Stimulated activated CD4-positive, alpha-beta T cell treated with anti-CD3 and anti-CD28 coated beads, Interleukin-2, amount 100 ng/mL, for 24 hours (primary cell): ENCODE results near the gene USP46.

ENCODE experiments used
- DNase-seq, 2 donors: peaks; one replicate each; pipeline ENCODE4 v3.0.0-alpha.2; 2020

Gene USP46

DNA sequence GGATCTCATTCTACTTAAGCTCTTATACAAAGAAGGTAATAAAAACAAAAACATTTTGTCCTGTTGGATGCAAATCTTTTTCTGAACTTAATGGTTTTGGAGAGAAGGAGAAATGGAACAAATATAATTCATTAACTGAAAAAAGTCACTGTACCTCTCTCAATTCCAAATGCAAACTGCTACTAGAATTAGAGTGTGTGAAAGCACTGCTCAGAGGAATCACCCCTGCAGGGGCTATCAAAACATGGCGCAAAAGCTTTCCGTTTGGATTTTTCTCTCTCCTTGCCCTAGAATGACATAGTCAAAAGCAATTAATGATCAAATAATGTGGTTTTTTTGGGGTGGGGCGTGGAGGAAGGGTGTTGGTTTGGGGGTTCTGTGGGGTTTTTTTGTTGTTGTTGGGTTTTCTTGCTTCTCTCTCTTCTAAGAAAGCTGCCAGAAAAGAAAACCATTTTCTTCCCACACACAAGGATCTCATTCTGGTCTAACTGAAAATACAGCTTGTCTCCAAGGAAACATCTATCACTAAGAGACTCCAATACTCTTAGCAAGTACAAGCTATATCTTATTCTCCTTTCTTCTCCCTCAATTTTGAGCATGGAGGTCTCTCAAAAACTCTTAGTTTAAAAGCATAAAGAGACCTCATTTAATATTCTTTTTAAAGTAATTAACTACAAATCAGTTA, 41.6 kb downstream of the USP46 start:
- DNase-seq: no peak

DNA sequence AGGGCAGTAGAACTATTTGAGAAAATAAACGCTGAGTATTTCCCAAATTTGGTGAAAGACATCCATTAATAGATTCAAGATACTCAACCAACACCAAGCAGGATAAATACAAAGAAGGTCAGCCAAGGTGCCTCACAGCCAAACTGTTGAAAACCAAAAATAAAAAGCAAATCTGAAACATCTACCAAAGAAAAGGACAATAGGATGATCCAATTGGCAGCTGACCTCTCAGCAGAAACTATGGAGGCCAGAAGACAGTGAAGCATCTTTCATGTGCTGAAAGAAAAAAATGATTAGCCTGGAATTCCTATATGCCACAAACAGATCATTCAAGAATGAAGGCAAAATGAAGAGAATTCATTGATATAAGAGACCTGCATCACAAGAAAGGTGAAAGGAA, 44.9 kb downstream of the USP46 start:
- DNase-seq: no peak

DNA sequence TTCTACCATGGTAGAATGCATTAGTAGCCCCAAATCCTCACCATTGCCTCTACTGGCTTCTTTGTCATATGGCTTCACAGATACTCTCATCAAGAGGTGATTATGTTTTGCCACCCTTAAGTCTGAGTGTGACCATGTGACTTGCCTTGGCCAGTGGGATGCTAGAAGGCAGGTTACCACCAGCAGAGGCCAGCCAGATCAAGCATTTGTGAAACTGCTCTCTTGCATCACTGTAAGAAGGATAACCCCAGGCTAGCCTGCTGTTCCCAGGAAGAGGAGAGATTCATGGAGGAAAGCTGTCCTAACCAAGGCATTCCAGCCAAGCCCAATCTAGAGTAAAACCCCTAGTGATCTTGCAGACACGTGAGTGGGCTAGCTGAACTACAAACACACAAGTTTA, 46.8 kb downstream of the USP46 start:
- DNase-seq: no peak

DNA sequence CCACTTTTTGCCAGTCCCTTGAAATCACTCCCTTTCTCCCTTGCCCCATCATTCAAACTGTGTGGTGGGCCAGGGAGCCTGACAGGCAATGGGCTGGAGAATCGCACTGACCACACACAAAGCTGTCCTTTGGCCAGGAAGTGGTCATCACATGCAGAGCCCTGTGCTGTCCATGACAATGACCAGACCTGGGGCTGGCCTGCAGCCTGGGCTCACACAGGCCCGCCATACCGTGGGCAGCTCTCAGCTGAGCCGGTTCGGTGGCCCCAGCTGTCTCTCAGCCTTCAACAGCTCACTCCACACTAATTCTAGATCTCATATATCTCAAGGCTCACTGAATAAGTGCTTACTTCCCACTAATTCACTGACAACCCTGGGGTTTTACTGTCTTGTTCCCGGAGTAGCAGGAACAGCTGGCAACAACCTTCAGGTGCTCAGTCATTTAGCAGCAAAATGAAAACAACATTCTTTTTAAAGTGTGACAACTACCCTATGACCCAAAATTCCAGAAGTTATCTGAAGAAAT, 48.0 kb downstream of the USP46 start:
- no peak for DNase-seq

DNA sequence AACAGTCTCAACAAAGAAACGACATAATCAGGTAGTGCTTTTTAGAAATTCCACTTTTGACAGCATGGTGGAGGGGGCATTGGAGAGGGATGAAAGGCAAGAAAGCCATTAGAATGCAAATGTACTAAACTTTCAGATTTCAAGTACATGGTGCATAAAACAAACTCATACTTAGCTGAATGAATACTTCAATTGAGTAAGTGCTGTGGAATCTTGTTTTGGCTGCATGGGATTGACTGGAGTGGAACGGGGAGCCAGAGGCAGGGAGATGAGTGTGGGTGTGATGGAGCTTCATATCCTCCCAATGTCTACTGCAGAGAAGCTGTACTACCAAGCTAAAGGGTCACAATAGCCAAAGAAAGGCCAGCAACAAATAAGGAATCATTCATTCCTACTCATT, 52.4 kb downstream of the USP46 start:
- DNase-seq: no peak

DNA sequence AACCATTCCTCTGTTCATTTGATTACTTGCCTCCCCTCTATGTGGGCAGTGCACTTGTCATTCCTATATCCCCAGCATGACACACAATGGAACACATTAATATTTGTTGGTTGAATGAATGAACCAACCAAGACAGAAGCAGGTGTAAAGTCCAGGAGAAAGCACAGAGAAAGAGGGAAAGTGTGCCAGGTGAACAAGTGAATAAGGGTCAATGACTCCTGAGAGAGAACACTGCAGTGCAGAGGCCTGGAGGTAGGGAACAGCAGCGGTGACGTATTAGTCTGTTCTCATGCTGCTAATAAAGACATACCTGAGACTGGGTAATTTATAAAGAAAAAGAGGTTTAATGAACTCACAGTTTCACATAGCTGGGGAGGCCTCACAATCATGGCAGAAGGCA, 53.1 kb downstream of the USP46 start:
- no peak for DNase-seq

DNA sequence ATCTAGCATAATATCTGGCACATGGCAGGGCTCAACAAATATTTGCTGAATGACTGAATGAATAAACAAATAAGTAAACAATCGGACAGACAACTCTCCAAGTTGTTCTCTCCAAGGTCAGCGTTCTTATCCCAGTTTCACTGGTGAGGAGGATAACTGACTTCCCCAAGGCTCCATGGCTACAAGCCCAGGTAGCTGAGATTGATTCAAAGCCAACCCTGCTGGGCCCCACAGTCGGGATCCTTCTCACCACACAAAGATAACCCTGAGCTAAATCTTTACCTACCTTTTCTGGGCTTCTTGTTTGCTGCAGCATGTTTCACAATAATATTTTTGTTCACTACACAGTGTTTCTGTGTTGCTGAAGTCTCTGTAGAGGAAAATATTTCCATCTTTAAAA, 54.9 kb downstream of the USP46 start:
- no peak for DNase-seq

DNA sequence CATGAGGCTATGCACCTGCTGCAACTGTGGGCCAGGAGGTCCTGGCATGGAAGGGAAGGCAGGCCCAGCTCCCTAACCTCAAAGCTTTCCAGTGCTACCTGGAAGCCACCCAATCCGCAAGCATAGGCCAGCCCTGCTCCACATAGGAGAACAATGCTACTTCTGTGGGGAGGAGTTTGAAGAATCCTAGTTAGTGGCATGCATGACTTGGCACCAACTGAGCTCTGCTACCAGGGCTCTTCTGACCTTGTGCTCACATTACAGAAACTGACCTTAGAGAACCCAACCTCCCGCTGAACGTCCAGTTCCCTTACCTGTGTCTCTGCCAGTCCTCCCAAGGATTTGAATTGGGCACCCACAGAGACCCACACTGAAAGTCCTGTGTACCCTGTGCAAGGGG, 58.8 kb downstream of the USP46 start:
- DNase-seq: no peak

DNA sequence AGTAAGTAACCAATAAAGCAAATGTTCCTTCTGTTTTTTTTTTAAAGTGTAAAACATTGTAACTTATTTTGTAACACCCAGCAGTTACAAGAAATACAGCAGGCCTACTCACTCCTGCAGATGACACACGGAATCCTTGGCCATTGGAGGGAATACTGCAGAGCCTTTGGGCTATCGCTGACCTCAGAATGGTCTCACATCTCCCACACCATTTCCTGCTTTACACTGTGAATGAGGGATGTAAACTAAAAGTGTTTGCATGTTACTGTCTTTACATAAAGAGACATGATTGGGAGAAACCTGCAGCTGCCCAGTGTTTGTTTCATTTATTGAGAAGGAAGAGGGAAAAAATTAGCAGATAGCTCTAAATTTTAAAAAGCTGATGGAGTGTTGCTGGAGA, 64.1 kb downstream of the USP46 start:
- no peak for DNase-seq

DNA sequence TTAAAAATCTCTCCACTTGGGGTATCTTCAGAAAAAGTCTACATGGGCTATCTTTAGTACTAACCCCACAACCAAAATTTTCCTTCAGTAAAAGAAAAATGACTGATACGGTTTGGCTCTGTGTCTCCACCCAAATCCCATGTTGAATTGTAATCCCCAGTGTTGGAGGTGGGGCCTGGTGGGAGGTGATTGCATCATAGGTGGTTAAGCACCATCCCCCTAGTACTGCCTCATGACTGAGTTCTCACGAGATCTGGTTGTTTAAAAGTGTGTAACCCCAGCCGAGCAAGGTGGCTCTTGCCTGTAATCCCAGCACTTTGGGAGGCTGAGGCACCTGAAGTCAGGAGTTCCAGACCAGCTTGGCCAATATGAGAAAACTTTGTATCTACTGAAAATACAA, 66.8 kb downstream of the USP46 start:
- no peak for DNase-seq

DNA sequence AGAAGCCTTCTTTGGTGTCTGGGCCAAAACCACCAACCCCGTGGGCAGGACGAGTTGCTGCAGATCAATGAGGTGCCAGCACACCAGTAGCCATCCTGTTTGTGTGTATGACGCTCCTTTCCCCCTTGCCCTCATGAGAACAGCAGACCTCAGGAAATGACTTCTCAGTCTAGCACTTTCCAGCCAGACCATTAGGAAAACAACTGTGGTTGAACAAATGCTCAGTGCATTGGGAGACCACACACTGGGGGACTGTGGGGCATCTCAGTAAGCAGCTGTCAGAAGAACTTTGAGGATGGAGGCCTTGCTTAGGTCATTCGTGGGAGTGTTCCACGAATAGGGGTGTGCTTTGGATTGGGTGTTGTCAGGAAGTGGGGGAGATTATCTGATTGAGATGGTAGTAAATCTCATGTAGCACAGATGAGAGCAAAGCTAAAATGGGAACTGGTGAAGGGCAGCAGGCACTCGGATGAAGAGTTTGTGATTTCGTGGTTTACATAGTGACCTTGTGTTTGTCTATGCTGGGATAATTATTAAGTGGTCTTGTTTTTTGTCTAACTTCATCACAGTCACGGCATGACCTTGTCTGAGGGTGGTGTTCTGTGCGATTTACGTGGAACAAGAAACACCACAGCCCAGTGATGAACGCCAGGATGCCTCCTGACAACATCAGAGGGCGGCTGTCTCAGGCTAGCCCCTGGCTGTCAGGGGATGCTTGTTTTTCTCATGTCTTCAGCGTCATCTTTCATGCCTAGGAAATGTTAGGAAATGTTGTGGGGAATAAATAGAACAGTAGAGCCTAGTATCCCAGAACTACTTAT, 70.1 kb downstream of the USP46 start:
- peak; percentile 5 to 23 for DNase-seq

DNA sequence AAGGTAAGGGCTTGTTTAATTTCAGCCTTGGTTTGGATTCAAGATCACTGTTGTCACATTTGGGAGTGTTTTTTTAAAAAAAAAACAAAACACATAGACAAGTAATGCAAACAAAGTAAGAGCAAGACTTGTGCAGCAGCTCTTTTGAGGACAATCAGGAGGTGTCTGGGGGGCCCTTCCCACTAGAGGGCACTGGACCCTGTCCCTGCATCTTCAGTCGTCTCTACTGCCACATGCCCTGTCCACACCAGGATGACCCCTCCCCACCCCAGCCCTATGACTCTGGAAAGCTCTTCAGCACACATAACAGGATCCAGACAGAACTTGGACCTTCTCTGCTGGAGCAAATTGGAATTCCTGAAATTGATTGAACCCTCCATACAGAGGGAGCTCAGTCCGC, 71.0 kb downstream of the USP46 start:
- peak; percentile 19 to 33 for DNase-seq

DNA sequence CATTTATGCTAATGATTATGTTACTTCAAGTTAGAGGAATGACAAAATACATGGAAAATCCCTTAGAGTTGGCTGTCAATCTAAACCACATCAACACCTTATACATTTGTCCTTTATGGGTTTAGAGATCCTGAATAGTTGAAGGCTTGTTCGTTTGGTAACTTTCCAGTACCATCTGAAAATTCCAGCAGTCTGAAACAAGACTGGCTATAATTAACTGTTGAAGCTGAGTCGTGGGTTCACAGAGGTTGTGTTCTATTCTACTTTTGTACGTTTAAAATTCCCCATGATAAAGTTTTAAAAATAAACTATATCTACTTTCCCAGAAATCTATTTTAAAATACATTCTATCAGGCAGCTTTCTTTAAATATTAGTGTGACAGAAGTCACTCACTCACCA, 73.0 kb downstream of the USP46 start:
- no peak for DNase-seq

DNA sequence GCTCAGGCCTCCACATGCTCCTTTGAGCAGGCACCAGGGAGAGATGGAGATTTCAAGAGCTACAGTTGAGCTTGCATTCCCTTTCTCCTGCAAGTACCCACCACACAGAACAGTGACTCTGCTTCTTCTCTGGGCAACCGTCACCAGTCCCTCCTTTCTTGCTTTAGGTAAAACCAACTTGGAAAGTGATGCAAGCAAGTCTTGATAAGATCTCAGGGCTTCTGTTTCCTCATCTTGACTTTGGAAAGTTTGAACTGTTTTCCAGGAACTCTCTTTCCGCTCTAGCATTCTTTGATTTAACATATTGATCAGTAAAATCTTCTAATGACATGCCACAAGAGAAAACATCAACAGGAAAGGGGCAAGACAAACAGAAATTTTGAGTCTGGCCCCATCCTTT, 73.7 kb downstream of the USP46 start:
- DNase-seq: no peak

DNA sequence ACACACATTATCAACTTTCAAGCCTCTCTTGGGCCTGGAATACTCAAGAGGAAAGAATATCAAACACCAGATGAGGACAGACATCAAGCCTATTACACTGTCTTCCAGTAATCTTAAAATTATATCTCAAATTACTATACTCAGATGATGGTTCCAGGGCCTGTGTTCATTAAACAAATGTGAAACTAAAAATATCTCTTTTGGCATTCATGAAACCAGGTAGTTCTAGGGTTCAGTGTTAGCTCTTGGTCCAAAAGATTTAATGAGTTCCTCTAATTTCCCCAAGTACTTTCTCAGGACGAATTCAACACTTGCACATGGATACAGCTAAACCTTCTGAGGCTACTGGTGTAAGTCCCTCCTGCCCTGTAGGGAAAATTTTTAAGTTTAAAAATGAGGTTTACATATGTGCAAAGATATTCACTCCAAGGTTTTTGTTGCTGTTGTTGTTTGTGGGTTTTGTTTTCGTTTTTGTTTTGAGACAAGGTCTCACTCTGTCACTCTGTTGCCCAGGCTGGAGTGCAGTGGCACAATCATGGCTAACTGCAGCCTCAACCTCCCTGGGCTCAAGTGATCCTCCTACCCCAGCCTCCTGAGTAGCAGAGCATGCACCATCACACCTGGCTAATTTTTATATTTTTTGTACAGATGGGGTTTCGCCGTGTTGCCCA, 79.4 kb downstream of the USP46 start:
- DNase-seq: no peak

DNA sequence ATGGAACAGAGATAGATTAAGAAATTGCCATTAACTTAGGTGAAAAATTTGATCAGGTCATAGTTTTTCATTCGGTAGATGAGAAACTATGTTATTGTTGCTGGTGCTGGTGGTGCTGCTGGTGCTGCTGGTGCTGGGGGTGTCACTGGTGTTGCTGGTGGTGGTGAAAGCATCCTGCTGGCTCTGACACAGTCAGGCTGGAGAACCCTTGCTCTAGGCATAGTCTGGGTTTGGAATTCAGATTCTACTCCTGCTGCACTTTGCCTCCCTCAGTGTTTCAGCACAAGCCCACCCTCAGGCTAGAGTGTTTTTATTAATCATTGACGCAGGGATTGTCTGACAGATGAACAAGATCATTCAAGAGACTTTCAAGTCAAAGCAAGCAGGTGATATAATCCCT, 80.2 kb downstream of the USP46 start:
- DNase-seq: no peak

DNA sequence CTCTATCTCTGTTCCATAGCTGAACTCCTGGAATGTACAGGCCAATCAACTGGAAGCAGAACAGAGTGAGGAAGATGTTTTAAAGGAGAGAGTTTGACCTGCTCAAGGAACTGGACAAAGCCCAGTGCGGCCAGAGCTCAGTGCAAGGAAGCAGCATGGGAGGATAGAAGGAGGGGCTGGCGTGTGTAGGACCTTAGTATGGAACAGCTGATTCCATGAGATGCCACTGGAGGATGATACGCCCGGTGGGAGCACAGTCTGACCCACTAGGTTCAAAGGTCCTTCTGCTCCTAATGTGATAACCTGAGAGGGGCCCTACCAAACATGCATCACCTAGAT, 81.5 kb downstream of the USP46 start:
- no peak for DNase-seq

DNA sequence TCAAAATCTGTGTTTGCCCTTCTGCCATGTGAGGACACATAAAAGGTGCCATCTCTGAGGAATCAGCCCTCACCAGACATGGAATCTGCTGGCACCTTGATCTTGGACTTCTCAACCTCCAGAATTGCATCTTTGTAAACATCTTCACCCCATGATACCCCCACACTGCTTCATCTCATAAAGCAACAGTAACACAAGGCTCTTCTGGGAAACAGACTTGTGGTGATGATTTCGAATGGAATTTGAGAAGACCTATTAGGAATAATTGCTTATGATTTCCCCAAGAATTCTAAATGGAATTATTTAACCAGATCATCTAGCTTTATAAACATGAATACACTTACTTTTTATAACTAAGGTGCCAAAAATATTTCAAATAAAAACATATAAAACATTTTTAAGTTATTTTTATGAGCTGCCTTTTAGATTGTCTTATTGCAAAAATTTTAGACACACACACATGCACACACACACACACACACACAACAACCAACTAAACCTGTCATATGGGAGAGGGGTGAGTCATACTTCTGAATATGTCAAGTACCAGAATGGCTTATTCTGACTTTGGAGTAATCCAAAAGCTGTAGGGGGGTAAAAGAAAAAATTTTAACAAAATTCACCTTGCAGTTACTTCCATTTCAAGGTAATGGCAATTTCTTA, 82.0 kb downstream of the USP46 start:
- DNase-seq: no peak

DNA sequence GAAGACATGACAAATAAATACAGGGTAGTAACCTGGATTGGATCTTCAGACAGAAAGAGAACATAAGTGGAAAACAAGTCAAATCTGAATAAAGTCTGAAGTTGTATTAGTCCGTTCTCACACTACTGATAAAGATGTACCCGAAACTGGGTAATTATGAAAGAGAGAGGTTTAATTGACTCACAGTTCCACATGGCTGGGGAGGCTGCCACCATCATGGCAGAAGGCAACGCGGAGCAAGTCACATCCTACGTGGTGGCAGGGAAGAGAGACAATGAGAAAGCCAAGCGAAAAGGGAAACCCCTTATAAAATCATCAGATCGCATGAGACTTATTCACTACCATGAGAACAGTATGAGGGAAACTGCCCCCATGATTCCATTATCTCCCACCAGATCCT, 82.8 kb downstream of the USP46 start:
- peak in 1 of 2 donors; percentile 4 for DNase-seq

DNA sequence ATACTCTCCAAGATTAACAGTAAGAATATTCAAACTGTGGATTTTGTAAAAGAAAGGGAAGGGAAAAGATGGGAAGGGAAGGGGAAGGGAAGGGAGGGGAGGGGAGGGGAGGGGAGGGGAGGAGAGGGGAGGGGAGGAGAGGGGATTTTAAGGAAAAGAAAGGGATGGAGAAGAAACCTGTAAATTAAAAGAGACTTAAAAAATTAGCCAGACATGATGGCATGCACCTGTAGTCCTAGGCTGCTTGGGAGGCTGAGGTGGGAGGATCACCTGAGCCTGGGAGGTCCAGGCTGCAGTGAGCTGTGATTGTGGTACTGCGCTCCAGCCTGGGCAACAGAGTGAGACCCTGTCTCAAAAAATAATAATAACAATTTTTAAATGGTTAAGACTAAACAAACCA, 83.7 kb downstream of the USP46 start:
- no peak for DNase-seq

DNA sequence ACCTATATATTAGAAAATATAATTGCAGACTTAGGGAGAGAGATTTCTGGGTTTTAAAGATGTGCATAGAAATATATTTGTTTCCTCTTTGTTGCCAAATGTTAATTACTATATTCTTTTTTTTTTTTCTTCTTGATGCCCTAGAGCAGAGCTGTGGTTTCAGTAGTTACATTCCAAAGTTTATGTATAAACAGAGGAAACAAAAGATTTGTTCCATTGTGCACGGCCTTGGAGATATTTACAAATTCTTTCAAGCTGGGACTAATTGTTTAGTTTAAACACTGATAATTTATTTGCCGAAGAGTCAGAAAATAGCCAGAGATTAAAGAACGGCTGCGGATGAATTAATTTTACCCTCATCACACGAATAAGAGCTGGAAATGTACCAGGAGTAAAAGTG, 85.1 kb downstream of the USP46 start:
- DNase-seq: no peak

DNA sequence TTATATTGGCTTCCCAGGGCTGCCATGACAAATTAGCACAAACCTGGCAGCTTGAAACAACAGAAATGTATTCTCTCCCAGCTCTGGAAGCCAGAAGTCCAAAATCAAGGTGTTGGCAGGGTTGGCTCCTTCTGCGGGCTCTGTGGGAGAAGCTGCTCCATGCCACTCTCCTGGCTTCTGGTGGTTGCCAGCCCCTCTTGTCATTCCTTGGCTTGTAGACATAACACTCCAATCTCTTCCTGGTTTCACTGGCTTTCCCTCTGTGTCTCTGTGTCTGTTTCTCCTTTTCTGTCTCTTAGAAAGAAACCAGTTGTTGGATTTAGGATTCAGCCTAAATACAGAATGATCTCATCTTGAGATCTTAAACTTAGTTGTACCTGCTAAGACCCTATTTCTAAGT, 85.5 kb downstream of the USP46 start:
- no peak for DNase-seq

DNA sequence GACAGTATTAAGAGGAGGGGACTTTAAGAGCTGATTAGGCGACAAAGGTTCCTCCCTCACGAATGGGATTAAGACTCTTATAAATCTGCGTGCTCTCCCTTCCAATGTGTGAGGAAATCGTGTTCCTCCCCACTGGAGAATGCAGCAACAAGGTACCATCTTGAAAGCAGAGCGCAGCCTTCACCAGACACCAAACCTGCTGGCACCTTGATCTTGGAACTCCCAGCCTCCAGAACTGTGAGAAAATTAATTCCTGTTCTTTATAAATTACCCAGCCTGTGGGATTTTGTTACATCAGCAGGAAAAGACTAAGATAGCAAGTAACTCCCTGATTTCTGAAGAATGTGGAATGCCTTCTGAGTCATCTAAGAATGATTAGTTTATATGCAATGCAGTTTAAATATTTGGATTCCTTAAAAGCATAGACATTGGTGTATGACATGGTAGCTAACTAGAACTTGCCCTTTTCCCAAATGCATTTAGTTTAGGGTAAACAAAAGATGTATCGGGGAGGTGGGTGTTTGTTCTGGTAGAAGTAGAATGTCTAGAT, 86.1 kb downstream of the USP46 start:
- DNase-seq: no peak
